Endothelial cell of umbilical vein (primary cell): ENCODE results near the gene ZNF581. TPM values are rescaled to one million over a fixed set of nuclear protein-coding genes. Genes with fewer than 3 reads are reported as not detected.

Experiments
- BruUV-seq: library from RNA; stranded (reverse); fragments of 400-500 nt; replicated peaks from 2 replicates; lab custom pipeline; 2021; lab: Mats Ljungman, UMichigan
- CTCF ChIA-PET: fragments of 300-600, 350-600 bp; sonication (Branson Sonifier 250); formaldehyde crosslinking; loops from one replicate; lab custom pipeline; 2021; ENCODE audit warnings: antibody characterized with exemption, inconsistent platforms; lab: Charles Lee
- POLR2A ChIA-PET: fragments of 300-600, 350-600 bp; sonication (Branson Sonifier 250); formaldehyde crosslinking; loops from one replicate; lab custom pipeline; 2021; ENCODE audit warnings: antibody characterized with exemption, inconsistent platforms; lab: Charles Lee
- DNase-seq: peaks from one replicate; pipeline ENCODE4 v3.0.0-alpha.2; 2011; ENCODE audit warnings: low read depth, low spot score
- FAIRE-seq: peaks from 2 replicates; lab custom pipeline; 2011; peaks lifted over from hg19 to GRCh38; lab: Jason Lieb, UNC
- H2AFZ ChIP-seq: 2 replicates; pipeline ENCODE4 v1.6.0; 2012; ENCODE audit warnings: low read depth, low read length, control low read depth, inconsistent platforms
- H3K27ac ChIP-seq: 2 replicates; pipeline ENCODE4 v1.5.1; 2011; ENCODE audit warnings: low read depth, mild to moderate bottlenecking, control low read depth, low read length, moderate library complexity; ENCODE audit not compliant: insufficient read depth
- H3K27me3 ChIP-seq, 2 experiments: 2 replicates each; pipeline versions ENCODE4 v1.6.0 to v1.6.1; 2011; ENCODE audit warnings: low read length in 2 of 2, mixed read lengths in 1 of 2; ENCODE audit not compliant: control insufficient read depth in 2 of 2, insufficient read depth in 2 of 2
- H3K36me3 ChIP-seq, 2 experiments: 2 replicates in 1 of 2; 3 replicates in 1 of 2; pipeline ENCODE4 v1.5.1; 2011; ENCODE audit warnings: low read length in 2 of 2, mild to moderate bottlenecking in 1 of 2, moderate library complexity in 1 of 2; ENCODE audit not compliant: control insufficient read depth in 2 of 2, insufficient read depth in 2 of 2; ENCODE audit errors: extremely low read depth in 1 of 2
- H3K4me1 ChIP-seq: 3 replicates; pipeline ENCODE4 v1.5.1; 2011; ENCODE audit warnings: mild to moderate bottlenecking, low read length; ENCODE audit not compliant: control insufficient read depth, insufficient read depth; ENCODE audit errors: extremely low read depth
- H3K4me2 ChIP-seq: 2 replicates; pipeline ENCODE4 v1.6.1; 2011; ENCODE audit warnings: low read length, control low read depth, mixed read lengths; ENCODE audit not compliant: insufficient read depth
- H3K4me3 ChIP-seq, 3 experiments: fragments of 200-600 bp in 1 of 3; sonication (generic), shearing (Covaris generic) in 1 of 3; replicated peaks in 1 of 3; 2 replicates each; pipeline ENCODE4 v1.5.1; 2011 to 2016; ENCODE audit warnings: control low read depth in 3 of 3, low read length in 3 of 3, mild to moderate bottlenecking in 2 of 3, inconsistent platforms in 1 of 3, low read depth in 1 of 3, moderate library complexity in 1 of 3; ENCODE audit not compliant: insufficient read depth in 1 of 3
- H3K79me2 ChIP-seq: 2 replicates; pipeline ENCODE4 v1.6.0; 2012; ENCODE audit warnings: low read length, inconsistent platforms; ENCODE audit not compliant: control insufficient read depth, insufficient read depth
- H3K9ac ChIP-seq: replicated peaks from 2 replicates; pipeline ENCODE3; 2011; ENCODE audit warnings: low read length, control low read depth; ENCODE audit not compliant: insufficient read depth; ENCODE audit errors: extremely low read depth
- H3K9me1 ChIP-seq: replicated peaks from 3 replicates; pipeline ENCODE4 v1.6.0; 2011; ENCODE audit warnings: mild to moderate bottlenecking, low read length; ENCODE audit not compliant: control insufficient read depth, insufficient read depth; ENCODE audit errors: extremely low read depth
- H3K9me3 ChIP-seq: replicated peaks from 2 replicates; pipeline ENCODE4 v1.5.1; 2012; ENCODE audit warnings: low read length, inconsistent platforms; ENCODE audit not compliant: control insufficient read depth, insufficient read depth
- H4K20me1 ChIP-seq: replicated peaks from 2 replicates; pipeline ENCODE3; 2011; ENCODE audit warnings: mild to moderate bottlenecking, low read length; ENCODE audit not compliant: control insufficient read depth, insufficient read depth; ENCODE audit errors: extremely low read depth
- EZH2 ChIP-seq: IDR thresholded peaks from 2 replicates; pipeline ENCODE4 v1.6.1; 2012; ENCODE audit warnings: borderline replicate concordance, low read depth, mild to moderate bottlenecking, moderate library complexity, low read length, inconsistent platforms; ENCODE audit not compliant: severe bottlenecking
- FOS ChIP-seq: IDR thresholded peaks from 2 replicates; pipeline ENCODE4 v1.6.1; 2011; ENCODE audit warnings: mild to moderate bottlenecking, low read length, moderate library complexity, borderline replicate concordance; ENCODE audit not compliant: insufficient read depth
- GATA2 ChIP-seq: IDR thresholded peaks from 2 replicates; pipeline ENCODE4 v1.7.0; 2011; ENCODE audit warnings: low read depth, mild to moderate bottlenecking, moderate library complexity, mixed read lengths, low read length; ENCODE audit not compliant: insufficient read length, insufficient read depth
- JUN ChIP-seq: IDR thresholded peaks from 2 replicates; pipeline ENCODE4 v1.6.1; 2011; ENCODE audit warnings: borderline replicate concordance, low read depth; ENCODE audit not compliant: insufficient read length, insufficient read depth
- MYC ChIP-seq: IDR thresholded peaks from one replicate; pipeline ENCODE4 v1.6.1; 2011; ENCODE audit warnings: mild to moderate bottlenecking, low read depth, low read length
- POLR2A ChIP-seq: IDR thresholded peaks from 2 replicates; pipeline ENCODE4 v1.6.1; 2012; ENCODE audit warnings: low read depth, mild to moderate bottlenecking, control low read depth, low read length
- POLR2AphosphoS5 ChIP-seq: IDR thresholded peaks from 2 replicates; pipeline ENCODE4 v1.6.1; 2012; ENCODE audit warnings: low read depth, mild to moderate bottlenecking, control low read depth, low read length, moderate library complexity; ENCODE audit not compliant: insufficient read depth
- dilution Hi-C: fragments of 300-500 bp; cut with MboI; formaldehyde crosslinking; loops from one replicate; pipeline ENCODE4 v1.15.0; 2019; ENCODE audit warnings: low sequenced_read_pairs; ENCODE audit not compliant: extremely low pct_ligation_motif_present
- intact Hi-C: fragments of 100-400 bp; cut with micrococcal nuclease; formaldehyde crosslinking; loops from one replicate; pipeline ENCODE4 v1.10.0; 2022
- polyA plus RNA-seq, 4 experiments: library from polyadenylated mRNA; depleted of rRNA in 3 of 4; stranded (reverse) in 3 of 4; unstranded in 1 of 4; fragments of >200 nt; gene quantifications; 2 replicates each; pipeline versions ENCODE4 v1.2.1 to v1.2.3, GENCODE V29; 2011 to 2012; ENCODE audit warnings: missing spikeins in 1 of 4
- total RNA-seq: library from RNA; stranded (reverse); gene quantifications from 2 replicates; pipeline ENCODE4 v1.2.3, GENCODE V29; 2021
- TF ChIP-seq, protein P1 (sequence below): IDR thresholded peaks from 2 replicates; pipeline ENCODE4 v1.6.1; 2011; ENCODE audit not compliant: insufficient read depth, insufficient read length
- TF ChIP-seq, protein P2 (sequence below), 2 donors: IDR thresholded peaks; 1 replicate in 1 of 2; 2 replicates in 1 of 2; pipeline ENCODE4 v1.5.1; 2011; ENCODE audit warnings: low read length in 2 of 2, mild to moderate bottlenecking in 2 of 2, moderate library complexity in 2 of 2, control low read depth in 1 of 2, inconsistent platforms in 1 of 2, low read depth in 1 of 2; ENCODE audit not compliant: insufficient read depth in 1 of 2; ENCODE audit errors: extremely low read depth in 1 of 2

ZNF581 gene
- total and polyA plus RNA-seq, 2 donors (not counting 3 experiments of a cell fraction or from before 2014, with no cell fraction given): 31.4 to 32.3 TPM

DNA sequence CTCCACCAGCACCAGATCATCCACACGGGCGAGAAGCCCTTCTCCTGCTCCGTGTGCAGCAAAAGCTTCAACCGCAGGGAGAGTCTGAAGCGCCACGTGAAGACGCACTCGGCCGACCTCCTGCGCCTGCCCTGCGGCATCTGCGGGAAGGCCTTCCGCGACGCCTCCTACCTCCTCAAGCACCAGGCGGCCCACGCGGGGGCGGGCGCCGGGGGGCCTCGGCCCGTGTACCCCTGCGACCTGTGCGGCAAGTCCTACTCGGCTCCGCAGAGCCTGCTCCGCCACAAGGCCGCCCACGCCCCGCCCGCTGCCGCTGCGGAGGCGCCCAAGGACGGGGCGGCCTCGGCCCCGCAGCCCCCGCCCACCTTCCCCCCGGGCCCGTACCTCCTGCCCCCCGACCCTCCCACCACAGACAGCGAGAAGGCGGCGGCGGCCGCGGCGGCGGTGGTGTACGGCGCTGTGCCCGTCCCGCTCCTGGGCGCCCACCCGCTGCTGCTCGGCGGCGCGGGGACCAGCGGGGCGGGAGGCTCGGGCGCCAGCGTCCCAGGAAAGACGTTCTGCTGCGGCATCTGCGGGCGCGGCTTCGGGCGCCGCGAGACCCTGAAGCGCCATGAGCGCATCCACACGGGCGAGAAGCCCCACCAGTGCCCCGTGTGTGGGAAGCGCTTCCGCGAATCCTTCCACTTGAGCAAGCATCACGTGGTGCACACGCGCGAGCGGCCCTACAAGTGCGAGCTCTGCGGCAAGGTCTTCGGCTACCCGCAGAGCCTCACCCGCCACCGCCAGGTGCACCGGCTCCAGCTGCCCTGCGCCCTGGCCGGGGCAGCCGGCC lies 28.5 kb upstream of the ZNF581 start:
- DNase-seq (no peak), FAIRE-seq (no peak)
- H3K36me3 ChIP-seq: peaks cover 2 to 19% of the 10 kb centered on the region in 2 experiments
- no peak overlapping the region for H3K9ac ChIP-seq
- H3K79me2 ChIP-seq: peaks cover 7% of the 10 kb centered on the region
- no peak overlapping the region for H3K4me2 ChIP-seq
- no peak overlapping the region for H3K4me3 ChIP-seq
- TF ChIP-seq MYC: no peak
- TF ChIP-seq GATA2: no peak
- TF ChIP-seq, protein P1, sequence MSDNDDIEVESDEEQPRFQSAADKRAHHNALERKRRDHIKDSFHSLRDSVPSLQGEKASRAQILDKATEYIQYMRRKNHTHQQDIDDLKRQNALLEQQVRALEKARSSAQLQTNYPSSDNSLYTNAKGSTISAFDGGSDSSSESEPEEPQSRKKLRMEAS: no peak
- TF ChIP-seq, protein P2, sequence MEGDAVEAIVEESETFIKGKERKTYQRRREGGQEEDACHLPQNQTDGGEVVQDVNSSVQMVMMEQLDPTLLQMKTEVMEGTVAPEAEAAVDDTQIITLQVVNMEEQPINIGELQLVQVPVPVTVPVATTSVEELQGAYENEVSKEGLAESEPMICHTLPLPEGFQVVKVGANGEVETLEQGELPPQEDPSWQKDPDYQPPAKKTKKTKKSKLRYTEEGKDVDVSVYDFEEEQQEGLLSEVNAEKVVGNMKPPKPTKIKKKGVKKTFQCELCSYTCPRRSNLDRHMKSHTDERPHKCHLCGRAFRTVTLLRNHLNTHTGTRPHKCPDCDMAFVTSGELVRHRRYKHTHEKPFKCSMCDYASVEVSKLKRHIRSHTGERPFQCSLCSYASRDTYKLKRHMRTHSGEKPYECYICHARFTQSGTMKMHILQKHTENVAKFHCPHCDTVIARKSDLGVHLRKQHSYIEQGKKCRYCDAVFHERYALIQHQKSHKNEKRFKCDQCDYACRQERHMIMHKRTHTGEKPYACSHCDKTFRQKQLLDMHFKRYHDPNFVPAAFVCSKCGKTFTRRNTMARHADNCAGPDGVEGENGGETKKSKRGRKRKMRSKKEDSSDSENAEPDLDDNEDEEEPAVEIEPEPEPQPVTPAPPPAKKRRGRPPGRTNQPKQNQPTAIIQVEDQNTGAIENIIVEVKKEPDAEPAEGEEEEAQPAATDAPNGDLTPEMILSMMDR (IDR thresholded peaks at IDR 0.05; ENCODE audit: extremely low read depth in 1 of 2, insufficient read depth in 1 of 2, low read depth in 1 of 2, low read length in 2 of 2): no peak
- TF ChIP-seq EZH2: no peak
- TF ChIP-seq FOS: no peak
- TF ChIP-seq POLR2AphosphoS5: no peak
- TF ChIP-seq POLR2A: no peak
- no peak for TF ChIP-seq JUN
- H3K27me3 ChIP-seq: no peaks in the 10 kb centered on the region
- H3K4me1 ChIP-seq: peaks cover 2% of the 10 kb centered on the region
- intact Hi-C loops: no loop called here
- H3K9me3 ChIP-seq: no peaks in the 10 kb centered on the region
- ChIA-PET CTCF (no interaction called here), POLR2A (no interaction called here)
- no peak overlapping the region for H2AFZ ChIP-seq
- no peaks in the 10 kb centered on the region for H4K20me1 ChIP-seq
- dilution Hi-C loops: no loop called here
- H3K9me1 ChIP-seq: no peaks in the 10 kb centered on the region
- no peak overlapping the region for H3K27ac ChIP-seq
- BruUV-seq: no TSS peak
